Measurements from ENCODE around the gene ASCL5. TPM values are rescaled to one million over a fixed set of nuclear protein-coding genes. Genes with fewer than 3 reads are reported as not detected.

Gene ASCL5
- total RNA-seq, 1 experiment from 2014 or later: 0.24 TPM

GRCh38 chr1:201069636-201070035 lies 57.3 kb downstream of the ASCL5 start:
- TF ChIP-seq EZH2 (IDR thresholded peaks at IDR 0.05; ENCODE audit: low read depth) (no peak), CTCF (conservative IDR thresholded peaks at IDR 0.05) (no peak)
- Histone ChIP-seq H2AFZ (no peak overlapping the region), H3K4me2 (no peak overlapping the region), H3K4me3 (no peak overlapping the region), H3K9me2 (ENCODE audit: insufficient read depth) (no peaks in the 10 kb centered on the region), H3K79me2 (ENCODE audit: low read depth) (no peaks in the 10 kb centered on the region), H3K4me1 (replicated peaks; ENCODE audit: insufficient read depth) (no peaks in the 10 kb centered on the region), H4K20me1 (ENCODE audit: insufficient read depth) (no peaks in the 10 kb centered on the region), H3F3A (ENCODE audit: insufficient read depth, low read depth) (no peaks in the 10 kb centered on the region), H3K9me3 (ENCODE audit: insufficient read depth, low read depth) (no peaks in the 10 kb centered on the region), H3K27ac (no peak overlapping the region), H3K27me3 (ENCODE audit: insufficient read depth, low read depth) (peaks cover 68% of the 10 kb centered on the region), H3K36me3 (ENCODE audit: low read depth) (no peaks in the 10 kb centered on the region)
- BruUV-seq (replicated peaks): no TSS peak
- ChIA-PET POLR2A (ENCODE audit: unreplicated experiment) (no interaction called here), CTCF (interaction anchor here (0.7 kb wide), 1 partner anchor 182 kb away, joined by 3 read pairs; no protein-coding TSS in a partner anchor)
- no peak for DNase-seq
- intact Hi-C loops (cut with micrococcal nuclease; ENCODE audit: unreplicated experiment): no loop called here

GRCh38 chr1:201068976-201069375 lies 58.0 kb downstream of the ASCL5 start:
- Histone ChIP-seq H3F3A (ENCODE audit: insufficient read depth, low read depth) (no peaks in the 10 kb centered on the region), H3K4me3 (no peak overlapping the region), H4K20me1 (ENCODE audit: insufficient read depth) (no peaks in the 10 kb centered on the region), H3K36me3 (ENCODE audit: low read depth) (no peaks in the 10 kb centered on the region), H3K79me2 (ENCODE audit: low read depth) (no peaks in the 10 kb centered on the region), H3K4me2 (no peak overlapping the region), H3K9me3 (ENCODE audit: insufficient read depth, low read depth) (no peaks in the 10 kb centered on the region), H3K27me3 (ENCODE audit: insufficient read depth, low read depth) (peaks cover 70% of the 10 kb centered on the region), H3K27ac (no peak overlapping the region), H2AFZ (no peak overlapping the region), H3K9me2 (ENCODE audit: insufficient read depth) (no peaks in the 10 kb centered on the region), H3K4me1 (replicated peaks; ENCODE audit: insufficient read depth) (no peaks in the 10 kb centered on the region)
- no peak for DNase-seq
- intact Hi-C loops (cut with micrococcal nuclease; ENCODE audit: unreplicated experiment): no loop called here
- TF ChIP-seq EZH2 (IDR thresholded peaks at IDR 0.05; ENCODE audit: low read depth) (no peak), CTCF (conservative IDR thresholded peaks at IDR 0.05) (no peak)
- no TSS peak for BruUV-seq (replicated peaks)
- POLR2A ChIA-PET (ENCODE audit: unreplicated experiment): interaction anchor here (0.6 kb wide), 1 partner anchor 447 kb away, joined by 19 read pairs; no protein-coding TSS in a partner anchor
- CTCF ChIA-PET: no interaction called here

- TF ChIP-seq EZH2 (IDR thresholded peaks at IDR 0.05; ENCODE audit: low read depth) (no peak), CTCF (conservative IDR thresholded peaks at IDR 0.05) (no peak)
- Histone ChIP-seq H3K27me3 (ENCODE audit: insufficient read depth, low read depth) (peaks cover 70% of the 10 kb centered on the region), H3K9me3 (ENCODE audit: insufficient read depth, low read depth) (no peaks in the 10 kb centered on the region), H3K4me2 (no peak overlapping the region), H3K27ac (no peak overlapping the region), H3K9me2 (ENCODE audit: insufficient read depth) (no peaks in the 10 kb centered on the region), H4K20me1 (ENCODE audit: insufficient read depth) (no peaks in the 10 kb centered on the region), H3K36me3 (ENCODE audit: low read depth) (no peaks in the 10 kb centered on the region), H2AFZ (no peak overlapping the region), H3K4me3 (no peak overlapping the region), H3K4me1 (replicated peaks; ENCODE audit: insufficient read depth) (no peaks in the 10 kb centered on the region), H3F3A (ENCODE audit: insufficient read depth, low read depth) (no peaks in the 10 kb centered on the region), H3K79me2 (ENCODE audit: low read depth) (no peaks in the 10 kb centered on the region)
- ChIA-PET POLR2A (ENCODE audit: unreplicated experiment) (no interaction called here), CTCF (no interaction called here)
- intact Hi-C loops (cut with micrococcal nuclease; ENCODE audit: unreplicated experiment): no loop called here
- DNase-seq: no peak
- BruUV-seq (replicated peaks): no TSS peak
Observed at GRCh38 chr1:201066986-201067385, 60.0 kb downstream of the ASCL5 start.

Data from PC-9 (cell line).